Keratinocyte (primary cell): ENCODE results near the gene SLC9C2. TPM values are rescaled to one million over a fixed set of nuclear protein-coding genes. Genes with fewer than 3 reads are reported as not detected.

Source experiments
- DNase-seq: peaks from one replicate; pipeline ENCODE4 v3.0.0-alpha.2; 2011; ENCODE audit warnings: low read depth, missing footprints, low spot score
- FAIRE-seq: peaks from 2 replicates; lab custom pipeline; 2011; peaks lifted over from hg19 to GRCh38; lab: Jason Lieb, UNC
- H2AFZ ChIP-seq: 2 replicates; pipeline ENCODE4 v1.6.0; 2012; ENCODE audit warnings: low read length, control low read depth, inconsistent platforms; ENCODE audit not compliant: control insufficient read depth
- H3K27ac ChIP-seq: 2 replicates; pipeline ENCODE4 v1.5.1; 2011; ENCODE audit warnings: low read length; ENCODE audit not compliant: control insufficient read depth, insufficient read depth
- H3K27me3 ChIP-seq: 3 replicates; pipeline ENCODE4 v1.6.0; 2011; ENCODE audit warnings: low read length; ENCODE audit not compliant: control insufficient read depth, insufficient read depth; ENCODE audit errors: extremely low read depth
- H3K36me3 ChIP-seq, 2 experiments: 2 replicates in 1 of 2; 3 replicates in 1 of 2; pipeline ENCODE4 v1.5.1; 2011; ENCODE audit warnings: low read length in 2 of 2, mild to moderate bottlenecking in 1 of 2; ENCODE audit not compliant: control insufficient read depth in 2 of 2, insufficient read depth in 2 of 2; ENCODE audit errors: extremely low read depth in 1 of 2
- H3K4me1 ChIP-seq: 3 replicates; pipeline ENCODE4 v1.5.1; 2011; ENCODE audit warnings: low read length; ENCODE audit not compliant: control insufficient read depth, insufficient read depth; ENCODE audit errors: extremely low read depth
- H3K4me2 ChIP-seq: 3 replicates; pipeline ENCODE4 v1.6.0; 2011; ENCODE audit warnings: low read depth, low read length; ENCODE audit not compliant: control insufficient read depth, insufficient read depth; ENCODE audit errors: extremely low read depth
- H3K4me3 ChIP-seq, 3 experiments: fragments of 200-600 bp in 1 of 3; sonication (generic) in 1 of 3; 2 replicates in 2 of 3; 3 replicates in 1 of 3; pipeline ENCODE4 v1.5.1; 2011 to 2016; ENCODE audit warnings: low read length in 3 of 3, mild to moderate bottlenecking in 3 of 3, control low read depth in 2 of 3, inconsistent platforms in 1 of 3, low read depth in 1 of 3, mixed read lengths in 1 of 3, mixed run types in 1 of 3, moderate library complexity in 1 of 3; ENCODE audit not compliant: control insufficient read depth in 2 of 3, insufficient read depth in 2 of 3; ENCODE audit errors: extremely low read depth in 1 of 3
- H3K79me2 ChIP-seq: 2 replicates; pipeline ENCODE4 v1.6.0; 2012; ENCODE audit warnings: low read length; ENCODE audit not compliant: control insufficient read depth, insufficient read depth
- H3K9ac ChIP-seq: 3 replicates; pipeline ENCODE4 v1.6.0; 2011; ENCODE audit warnings: low read length; ENCODE audit not compliant: control insufficient read depth, insufficient read depth; ENCODE audit errors: extremely low read depth
- H3K9me1 ChIP-seq: 3 replicates; pipeline ENCODE4 v1.6.0; 2011; ENCODE audit warnings: low read length; ENCODE audit not compliant: control insufficient read depth, insufficient read depth; ENCODE audit errors: extremely low read depth
- H3K9me3 ChIP-seq: 2 replicates; pipeline ENCODE4 v1.5.1; 2012; ENCODE audit warnings: low read depth, low read length; ENCODE audit not compliant: control insufficient read depth
- H4K20me1 ChIP-seq: 3 replicates; pipeline ENCODE4 v1.6.0; 2011; ENCODE audit warnings: low read length; ENCODE audit not compliant: control insufficient read depth, insufficient read depth; ENCODE audit errors: extremely low read depth
- EZH2 ChIP-seq: IDR thresholded peaks from one replicate; pipeline ENCODE4 v1.6.1; 2012; ENCODE audit warnings: inconsistent platforms, mild to moderate bottlenecking, low read length, moderate library complexity
- dilution Hi-C: fragments of 300-500 bp; cut with MboI; formaldehyde crosslinking; loops from one replicate; pipeline ENCODE4 v1.7.0; 2020; ENCODE audit warnings: low sequenced_read_pairs; ENCODE audit not compliant: extremely low pct_ligation_motif_present
- polyA plus RNA-seq, 5 experiments: library from polyadenylated mRNA; depleted of rRNA in 3 of 5; stranded (reverse) in 3 of 5; stranded (forward) in 1 of 5; unstranded in 1 of 5; fragments of >200 nt; gene quantifications; 1 replicate in 1 of 5; 2 replicates in 3 of 5; 3 replicates in 1 of 5; pipeline versions ENCODE4 v1.2.1 to v1.2.3, GENCODE V29; 2011 to 2012; ENCODE audit warnings: missing spikeins in 2 of 5, low read depth in 1 of 5, low replicate concordance in 1 of 5
- TF ChIP-seq, protein P1 (sequence below), 3 experiments: IDR thresholded peaks in 1 of 3; conservative IDR thresholded peaks in 1 of 3; optimal IDR thresholded peaks in 1 of 3; 2 replicates in 2 of 3; 3 replicates in 1 of 3; pipeline versions ENCODE3 to v1.5.1; 2011; ENCODE audit warnings: low read length in 3 of 3, mild to moderate bottlenecking in 3 of 3, moderate library complexity in 2 of 3, control low read depth in 1 of 3, inconsistent platforms in 1 of 3; ENCODE audit not compliant: insufficient read depth in 2 of 3; ENCODE audit errors: extremely low read depth in 1 of 3

Gene SLC9C2
- polyA plus RNA-seq, 1 donor (not counting 4 experiments of a cell fraction or from before 2014, with no cell fraction given), result not detected

DNA sequence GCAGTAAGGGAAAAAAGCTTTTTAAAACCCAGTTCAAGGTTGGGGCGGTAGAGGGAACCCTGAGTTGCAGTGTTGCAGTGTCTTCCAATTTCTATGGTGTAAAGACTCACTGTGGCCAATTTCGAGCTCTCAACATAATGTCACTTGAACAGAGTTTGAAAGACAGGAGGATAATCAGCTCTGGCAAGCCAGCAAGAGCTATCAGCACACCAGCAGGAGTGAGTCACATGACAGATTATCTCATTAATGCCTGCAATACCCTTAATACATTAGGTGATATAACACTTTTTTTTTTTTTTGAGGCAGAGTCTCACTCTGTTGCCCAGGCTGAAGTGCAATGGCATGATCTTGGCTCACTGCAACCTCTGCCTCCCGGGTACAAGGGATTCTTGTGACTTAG, 22.8 kb downstream of the SLC9C2 start:
- no peak overlapping the region for H3K4me3 ChIP-seq
- H2AFZ ChIP-seq, result no peak overlapping the region
- no peaks in the 10 kb centered on the region for H3K9me1 ChIP-seq
- no peak for FAIRE-seq
- no peak overlapping the region for H3K4me2 ChIP-seq
- DNase-seq, result no peak
- TF ChIP-seq EZH2, result no peak
- TF ChIP-seq, protein P1, sequence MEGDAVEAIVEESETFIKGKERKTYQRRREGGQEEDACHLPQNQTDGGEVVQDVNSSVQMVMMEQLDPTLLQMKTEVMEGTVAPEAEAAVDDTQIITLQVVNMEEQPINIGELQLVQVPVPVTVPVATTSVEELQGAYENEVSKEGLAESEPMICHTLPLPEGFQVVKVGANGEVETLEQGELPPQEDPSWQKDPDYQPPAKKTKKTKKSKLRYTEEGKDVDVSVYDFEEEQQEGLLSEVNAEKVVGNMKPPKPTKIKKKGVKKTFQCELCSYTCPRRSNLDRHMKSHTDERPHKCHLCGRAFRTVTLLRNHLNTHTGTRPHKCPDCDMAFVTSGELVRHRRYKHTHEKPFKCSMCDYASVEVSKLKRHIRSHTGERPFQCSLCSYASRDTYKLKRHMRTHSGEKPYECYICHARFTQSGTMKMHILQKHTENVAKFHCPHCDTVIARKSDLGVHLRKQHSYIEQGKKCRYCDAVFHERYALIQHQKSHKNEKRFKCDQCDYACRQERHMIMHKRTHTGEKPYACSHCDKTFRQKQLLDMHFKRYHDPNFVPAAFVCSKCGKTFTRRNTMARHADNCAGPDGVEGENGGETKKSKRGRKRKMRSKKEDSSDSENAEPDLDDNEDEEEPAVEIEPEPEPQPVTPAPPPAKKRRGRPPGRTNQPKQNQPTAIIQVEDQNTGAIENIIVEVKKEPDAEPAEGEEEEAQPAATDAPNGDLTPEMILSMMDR (optimal IDR thresholded peaks at IDR 0.05 in 1 of 3, IDR thresholded peaks at IDR 0.05 in 1 of 3, conservative IDR thresholded peaks at IDR 0.05 in 1 of 3; ENCODE audit: extremely low read depth in 1 of 3, insufficient read depth in 2 of 3, low read length in 3 of 3), result no peak
- H3K36me3 ChIP-seq, result no peaks in the 10 kb centered on the region
- peaks cover 6% of the 10 kb centered on the region for H3K4me1 ChIP-seq
- no peak overlapping the region for H3K27ac ChIP-seq
- dilution Hi-C loops, result no loop called here
- H3K9me3 ChIP-seq, result no peaks in the 10 kb centered on the region
- no peaks in the 10 kb centered on the region for H3K27me3 ChIP-seq
- H3K79me2 ChIP-seq, result no peaks in the 10 kb centered on the region
- no peaks in the 10 kb centered on the region for H4K20me1 ChIP-seq
- no peak overlapping the region for H3K9ac ChIP-seq

DNA sequence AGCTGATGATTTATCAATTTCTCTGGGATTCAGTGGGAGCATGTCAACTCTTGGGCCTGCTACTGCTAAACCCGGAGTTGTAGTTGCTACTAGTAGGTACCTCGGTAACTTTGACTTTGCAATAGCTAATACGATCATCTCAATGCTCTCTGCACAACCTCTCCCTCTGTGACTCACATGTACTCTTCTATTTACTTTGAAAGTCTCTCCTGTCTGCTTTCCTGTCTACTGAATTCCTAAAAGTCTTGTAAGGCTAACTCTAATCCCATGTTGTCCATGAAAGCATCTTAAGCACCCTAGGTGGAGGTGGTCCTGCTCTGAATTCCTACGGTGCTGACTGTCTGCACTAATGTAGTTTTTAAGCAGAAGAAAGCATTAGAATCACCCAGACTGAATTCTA, 29.3 kb downstream of the SLC9C2 start:
- Histone ChIP-seq H3K4me1 (peaks cover 6% of the 10 kb centered on the region), H3K4me2 (no peak overlapping the region), H2AFZ (no peak overlapping the region), H3K79me2 (no peaks in the 10 kb centered on the region), H3K36me3 (no peaks in the 10 kb centered on the region), H3K27ac (no peak overlapping the region), H4K20me1 (no peaks in the 10 kb centered on the region), H3K9me1 (no peaks in the 10 kb centered on the region), H3K9ac (no peak overlapping the region), H3K27me3 (no peaks in the 10 kb centered on the region), H3K4me3 (no peak overlapping the region), H3K9me3 (no peaks in the 10 kb centered on the region)
- no peak for DNase-seq
- dilution Hi-C loops, result no loop called here
- no peak for TF ChIP-seq EZH2
- TF ChIP-seq, protein P1 (optimal IDR thresholded peaks at IDR 0.05 in 1 of 3, IDR thresholded peaks at IDR 0.05 in 1 of 3, conservative IDR thresholded peaks at IDR 0.05 in 1 of 3; ENCODE audit: extremely low read depth in 1 of 3, insufficient read depth in 2 of 3, low read length in 3 of 3), result no peak
- FAIRE-seq, result no peak
